Mesenteric fat pad (tissue), 1 donor: Measurements from ENCODE around the gene GDPD2. TPM values are rescaled to one million over a fixed set of nuclear protein-coding genes. Genes with fewer than 3 reads are reported as not detected.

Source experiments
- DNase-seq: peaks from one replicate; pipeline ENCODE4 v3.0.0-alpha.2; 2020; ENCODE audit warnings: low spot score
- total RNA-seq: library from RNA; stranded (reverse); fragmentation: NEBNext Ultra II Directional; extraction: Animal tissue kit (Norgen Biotek cat#: 25700); gene quantifications from one replicate; pipeline ENCODE4 v1.2.1, GENCODE V29; 2021
- donor health status: DM: yes; HTN: yes; CAD: no.

GDPD2 gene
- total RNA-seq, 1 donor from 2014 or later: not detected

- DNase-seq: no peak
Observed at GRCh38 chrX:70437921-70438665, 15.0 kb downstream of the GDPD2 start.

- DNase-seq: no peak
Observed at GRCh38 chrX:70439016-70439415, 15.9 kb downstream of the GDPD2 start.

DNA sequence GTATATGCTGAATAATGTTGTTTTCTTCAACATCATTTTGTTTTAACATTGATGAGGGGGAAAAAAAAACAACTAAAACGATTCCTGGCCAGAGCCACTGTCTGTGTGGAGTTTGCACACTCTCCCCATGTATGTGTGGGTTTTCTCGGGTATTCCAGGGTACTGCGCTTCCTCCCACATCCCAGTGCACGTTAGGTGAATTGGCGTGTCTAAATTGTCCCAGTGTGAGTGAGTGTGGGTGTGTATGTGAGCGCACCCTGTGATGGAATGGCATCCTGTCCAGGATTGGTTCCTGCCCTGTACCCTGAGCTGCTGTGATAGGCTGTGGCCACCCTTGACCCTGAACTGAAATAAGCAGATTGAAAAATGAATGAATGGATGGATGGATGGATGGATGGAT lies 19.1 kb downstream of the GDPD2 start:
- no peak for DNase-seq

- DNase-seq: no peak
Observed at GRCh38 chrX:70444326-70444945, 21.3 kb downstream of the GDPD2 start, which contains the start of gene DLG3. DLG3 (plus strand) TSS chrX:70444835; CDS start chrX:70445202, 367 bp downstream.

DNA sequence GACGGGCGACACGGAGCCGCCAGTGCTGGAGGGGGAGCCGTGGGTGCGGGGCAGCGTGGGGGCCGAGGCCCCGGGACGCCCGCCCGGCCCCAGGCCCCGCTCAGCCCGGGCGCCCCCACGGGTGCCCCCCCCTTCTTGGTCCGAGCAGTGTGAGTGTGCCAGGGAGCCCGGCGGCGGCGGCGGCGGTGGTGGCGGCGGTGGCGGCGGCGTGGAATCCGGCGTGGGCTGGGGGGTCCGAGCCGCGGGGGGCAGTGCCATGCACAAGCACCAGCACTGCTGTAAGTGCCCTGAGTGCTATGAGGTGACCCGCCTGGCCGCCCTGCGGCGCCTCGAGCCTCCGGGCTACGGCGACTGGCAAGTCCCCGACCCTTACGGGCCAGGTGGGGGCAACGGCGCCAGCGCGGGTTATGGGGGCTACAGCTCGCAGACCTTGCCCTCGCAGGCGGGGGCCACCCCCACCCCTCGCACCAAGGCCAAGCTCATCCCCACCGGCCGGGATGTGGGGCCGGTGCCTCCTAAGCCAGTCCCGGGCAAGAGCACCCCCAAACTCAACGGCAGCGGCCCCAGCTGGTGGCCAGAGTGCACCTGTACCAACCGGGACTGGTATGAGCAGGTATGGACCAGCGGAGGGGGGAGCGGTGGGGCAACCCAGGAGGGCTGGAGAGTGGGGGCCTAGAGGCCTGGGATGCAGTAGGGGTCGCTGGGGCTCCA lies 22.0 kb downstream of the GDPD2 start:
- DNase-seq: no peak

GRCh38 chrX:70445951-70446350 lies 22.8 kb downstream of the GDPD2 start:
- no peak for DNase-seq

GRCh38 chrX:70446380-70447350 lies 23.6 kb downstream of the GDPD2 start:
- no peak for DNase-seq

- no peak for DNase-seq
Observed at GRCh38 chrX:70449457-70449966, 26.4 kb downstream of the GDPD2 start.

- DNase-seq: no peak
Observed at GRCh38 chrX:70452143-70452733, 29.1 kb downstream of the GDPD2 start.

- DNase-seq: no peak
Observed at GRCh38 chrX:70453024-70453618, 30.0 kb downstream of the GDPD2 start.

- DNase-seq: no peak
Observed at GRCh38 chrX:70454441-70455365, 31.6 kb downstream of the GDPD2 start.

GRCh38 chrX:70455366-70456202 lies 32.5 kb downstream of the GDPD2 start:
- DNase-seq: no peak

DNA sequence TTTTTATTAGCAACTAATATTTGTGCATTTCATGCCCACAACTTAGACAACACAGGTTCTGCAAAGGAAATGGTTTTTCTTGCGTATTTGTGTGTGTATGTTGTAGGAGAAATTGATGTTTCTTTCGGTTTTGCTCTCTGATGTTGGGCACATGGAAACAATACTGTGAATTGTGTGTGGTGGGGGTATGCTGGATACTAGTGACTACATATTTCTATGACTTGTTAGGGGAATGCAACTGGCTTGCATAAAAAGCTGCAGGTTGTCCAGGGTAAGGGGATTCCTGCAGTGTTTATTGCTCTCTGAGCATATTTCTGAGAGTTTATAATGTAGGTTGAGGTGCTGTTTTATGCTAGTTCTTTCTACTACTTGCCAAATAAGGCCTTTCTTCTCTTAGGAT lies 33.1 kb downstream of the GDPD2 start:
- no peak for DNase-seq

- DNase-seq: no peak
Observed at GRCh38 chrX:70461026-70461425, 37.9 kb downstream of the GDPD2 start.

GRCh38 chrX:70464051-70464450 lies 40.9 kb downstream of the GDPD2 start:
- no peak for DNase-seq

- no peak for DNase-seq
Observed at GRCh38 chrX:70466968-70467367, 43.9 kb downstream of the GDPD2 start.

GRCh38 chrX:70468709-70469108 lies 45.6 kb downstream of the GDPD2 start:
- DNase-seq: no peak

DNA sequence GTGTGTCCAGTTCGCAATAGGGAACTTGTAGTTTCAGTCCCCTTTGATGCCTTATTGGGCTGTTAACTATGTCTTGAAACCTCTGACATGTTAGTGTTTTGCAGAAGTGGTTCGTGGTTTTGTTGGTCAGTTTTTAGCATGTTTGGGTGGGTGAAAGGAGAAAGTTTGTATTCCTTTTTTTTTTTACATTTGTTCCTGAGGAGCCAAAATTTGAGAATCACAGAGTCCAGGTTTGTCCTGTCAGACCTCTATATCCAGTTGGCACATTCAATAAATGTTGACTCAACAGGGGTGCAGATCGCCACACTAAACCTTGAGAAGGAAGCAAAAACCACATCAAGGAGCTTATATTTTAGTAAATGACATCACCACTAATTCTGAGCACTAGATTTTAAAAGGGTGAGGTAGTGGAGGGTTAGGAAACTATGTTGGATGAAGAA lies 47.8 kb downstream of the GDPD2 start:
- no peak for DNase-seq
